Tibial artery (tissue), 4 donors: ENCODE results near the gene ABCE1.

Source experiments
- DNase-seq, 2 donors: peaks; one replicate each; pipeline ENCODE4 v3.0.0-alpha.2; 2019
- H3K27ac ChIP-seq, 2 donors: fragments of 200-600 bp; sonication (generic) in 1 of 2; 1 replicate in 1 of 2; 2 replicates in 1 of 2; pipeline ENCODE4 v1.5.1; 2018 to 2019; ENCODE audit warnings: mild to moderate bottlenecking in 1 of 2
- H3K27me3 ChIP-seq, 2 donors: fragments of 200-600 bp; sonication (generic) in 1 of 2; one replicate each; pipeline versions ENCODE4 v1.5.1 to v1.6.0; 2016 to 2019
- H3K36me3 ChIP-seq, 3 donors: fragments of 200-600 bp; sonication (generic) in 2 of 3; one replicate each; pipeline ENCODE4 v1.5.1; 2016 to 2019; ENCODE audit warnings: mild to moderate bottlenecking in 2 of 3
- H3K4me1 ChIP-seq, 4 donors: fragments of 200-600 bp; sonication (generic) in 2 of 4; 1 replicate in 3 of 4; 2 replicates in 1 of 4; pipeline ENCODE4 v1.5.1; 2016 to 2019
- H3K4me3 ChIP-seq, 2 donors: fragments of 200-600 bp; sonication (generic) in 1 of 2; 1 replicate in 1 of 2; 2 replicates in 1 of 2; pipeline ENCODE4 v1.5.1; 2018 to 2019; ENCODE audit warnings: mild to moderate bottlenecking in 2 of 2
- H3K9me3 ChIP-seq, 3 donors: fragments of 200-600 bp; sonication (generic) in 1 of 3; one replicate each; pipeline ENCODE4 v1.5.1; 2016 to 2019
- CTCF ChIP-seq, 2 experiments: fragments of 200-600 bp in 1 of 2; fragments of 450-650 bp in 1 of 2; IDR thresholded peaks; one replicate each; pipeline ENCODE4 v1.5.1; 2017 to 2019; ENCODE audit warnings: antibody characterized with exemption in 2 of 2, mild to moderate bottlenecking in 1 of 2, moderate library complexity in 1 of 2
- intact Hi-C: fragments of 100-400 bp; cut with DNase I; formaldehyde crosslinking; loops from one replicate; pipeline ENCODE4 v1.15.0; 2023; ENCODE audit warnings: low total_unique reads

ABCE1 gene

GRCh38 chr4:145102619-145103018 lies 4.5 kb downstream of the ABCE1 start:
- no peak overlapping the region for H3K27ac ChIP-seq

GRCh38 chr4:145103496-145103895 lies 5.4 kb downstream of the ABCE1 start:
- no peak overlapping the region for H3K4me3 ChIP-seq
- DNase-seq, result no peak
- TF ChIP-seq CTCF (IDR thresholded peaks at IDR 0.05), result no peak
- H3K27me3 ChIP-seq, result no peaks in the 10 kb centered on the region
- H3K36me3 ChIP-seq, result peaks cover 34 to 42% (median 37%) of the 10 kb centered on the region in 3 donors
- H3K9me3 ChIP-seq, result no peaks in the 10 kb centered on the region
- intact Hi-C loops, result loop anchor here (10.0 kb wide), 1 partner anchor 71 kb away; no protein-coding TSS in a partner anchor
- no peak overlapping the region for H3K27ac ChIP-seq
- peaks cover 0 to 46% (median 10%) of the 10 kb centered on the region in 4 donors for H3K4me1 ChIP-seq

More at GRCh38 chr4:145102619-145103018, 4.5 kb downstream of the ABCE1 start:
- Histone ChIP-seq H3K27me3 (no peaks in the 10 kb centered on the region), H3K4me1 (peaks cover 0 to 46% (median 10%) of the 10 kb centered on the region in 4 donors), H3K4me3 (no peak overlapping the region), H3K9me3 (no peaks in the 10 kb centered on the region), H3K36me3 (peaks cover 25 to 33% (median 28%) of the 10 kb centered on the region in 3 donors)
- intact Hi-C loops, result loop anchor here (10.0 kb wide), 1 partner anchor 72 kb away; no protein-coding TSS in a partner anchor
- no peak for DNase-seq
- TF ChIP-seq CTCF (IDR thresholded peaks at IDR 0.05), result no peak

DNA sequence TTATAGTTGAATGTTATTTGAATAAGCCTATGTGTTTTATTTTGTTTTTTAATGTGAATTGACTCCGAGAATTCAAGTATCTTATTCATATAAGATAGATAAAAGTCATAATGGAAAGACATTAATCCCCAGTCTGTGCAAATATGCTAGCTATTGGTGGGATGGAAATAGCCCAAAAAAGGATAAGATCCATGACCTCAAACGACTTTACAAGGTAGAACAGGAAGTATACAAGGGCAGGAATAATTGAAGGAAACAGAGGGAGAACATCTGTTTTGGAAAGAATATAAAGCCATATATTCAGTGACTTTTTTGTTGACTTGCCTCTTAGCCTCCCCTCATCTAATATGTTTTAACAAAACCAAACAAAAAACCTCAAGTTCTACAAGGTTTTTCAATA lies 9.0 kb downstream of the ABCE1 start:
- H3K27ac ChIP-seq, result no peak overlapping the region
- no peaks in the 10 kb centered on the region for H3K9me3 ChIP-seq
- H3K4me3 ChIP-seq, result no peak overlapping the region
- TF ChIP-seq CTCF (IDR thresholded peaks at IDR 0.05), result no peak
- intact Hi-C loops, result loop anchor here (10.0 kb wide), 1 partner anchor 68 kb away; no protein-coding TSS in a partner anchor
- no peaks in the 10 kb centered on the region for H3K27me3 ChIP-seq
- H3K36me3 ChIP-seq, result peaks cover 69 to 73% (median 70%) of the 10 kb centered on the region in 3 donors
- no peak for DNase-seq
- peaks cover 0 to 16% (median 2%) of the 10 kb centered on the region in 4 donors for H3K4me1 ChIP-seq

DNA sequence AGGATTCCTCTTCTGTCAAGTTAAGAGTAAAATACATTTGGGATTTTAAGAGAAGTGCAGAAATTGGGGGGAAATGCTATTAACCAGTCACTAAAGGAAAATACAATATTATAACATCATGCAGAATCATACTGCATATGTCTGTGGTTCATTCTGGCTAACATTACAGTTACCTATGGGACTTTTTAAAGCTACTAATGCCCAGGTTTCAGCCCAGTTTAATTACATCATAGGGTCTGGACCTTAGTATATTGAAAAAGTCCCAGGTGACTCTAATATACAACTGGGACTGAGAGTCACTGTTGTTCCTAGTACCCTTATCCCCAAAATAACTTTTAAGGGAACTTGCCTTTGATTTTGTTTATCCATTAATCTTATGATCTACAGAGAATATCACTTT lies 10.0 kb downstream of the ABCE1 start:
- H3K36me3 ChIP-seq, result peaks cover 79 to 82% (median 80%) of the 10 kb centered on the region in 3 donors
- H3K9me3 ChIP-seq, result no peaks in the 10 kb centered on the region
- TF ChIP-seq CTCF (IDR thresholded peaks at IDR 0.05), result no peak
- intact Hi-C loops, result loop anchor here (10.0 kb wide), 1 partner anchor 67 kb away; no protein-coding TSS in a partner anchor
- no peak for DNase-seq
- H3K27me3 ChIP-seq, result no peaks in the 10 kb centered on the region
- no peak overlapping the region for H3K4me3 ChIP-seq
- peaks cover 0 to 6% (median 0%) of the 10 kb centered on the region in 4 donors for H3K4me1 ChIP-seq
- H3K27ac ChIP-seq, result no peak overlapping the region

- intact Hi-C loops, result no loop called here
- H3K36me3 ChIP-seq, result peaks cover 42 to 81% (median 63%) of the 10 kb centered on the region in 3 donors
- no peak overlapping the region for H3K4me3 ChIP-seq
- H3K9me3 ChIP-seq, result no peaks in the 10 kb centered on the region
- no peaks in the 10 kb centered on the region for H3K27me3 ChIP-seq
- TF ChIP-seq CTCF (IDR thresholded peaks at IDR 0.05), result no peak
- H3K27ac ChIP-seq, result no peak overlapping the region
- no peak for DNase-seq
- no peaks in the 10 kb centered on the region for H3K4me1 ChIP-seq
These were observed 27.3 kb downstream of the ABCE1 start for GRCh38 chr4:145125396-145125795.
